Measurements from ENCODE around the gene CEP192. TPM values are rescaled to one million over a fixed set of nuclear protein-coding genes. Genes with fewer than 3 reads are reported as not detected.
A peak's percentile ranks its signal among the peaks of the same experiment; 100 is the strongest.

The CEP192 gene
- polyA plus RNA-seq, 1 of the 3 experiments (the other 2 are of a cell fraction), result 9.4 TPM

- Histone ChIP-seq H3K4me3 (ENCODE audit: low read depth in 2 of 2, low read length in 1 of 2) (no peak overlapping the region), H3F3A (replicated peaks; ENCODE audit: insufficient read depth) (no peaks in the 10 kb centered on the region), H3K9me3 (no peaks in the 10 kb centered on the region), H4K20me1 (ENCODE audit: insufficient read depth) (peaks cover 15% of the 10 kb centered on the region; the same call in 1 of the 2 replicates), H3K27me3 (ENCODE audit: insufficient read depth) (no peaks in the 10 kb centered on the region), H3K9me2 (no peaks in the 10 kb centered on the region), H3K27ac (ENCODE audit: low read depth in 2 of 2, low read length in 1 of 2) (no peak overlapping the region), H2AFZ (ENCODE audit: low read depth) (no peak overlapping the region), H3K36me3 (replicated peaks in 1 of 2; ENCODE audit: control insufficient read depth in 1 of 2, insufficient read depth in 2 of 2, low read length in 1 of 2) (peaks cover 13 to 19% of the 10 kb centered on the region in 2 experiments), H3K4me1 (ENCODE audit: control insufficient read depth in 1 of 2, insufficient read depth in 2 of 2, low read depth in 1 of 2, low read length in 1 of 2) (peaks cover 0 to 7% of the 10 kb centered on the region in 2 experiments; a peak in 1 of 4 replicates), H3K4me2 (no peak overlapping the region), H3K79me2 (ENCODE audit: insufficient read depth) (peaks cover 84% of the 10 kb centered on the region), H3K9ac (no peak overlapping the region)
- ChIA-PET CTCF (interaction anchor here (1.4 kb wide), 1 partner anchor 9 kb away, joined by 4 read pairs; no protein-coding TSS in a partner anchor), POLR2A (no interaction called here)
- WGBS (ENCODE audit: low lambda C conversion rate), result 87% methylated on average over 6 of the region's 6 CpGs
- TF ChIP-seq SMC3 (IDR thresholded peaks at IDR 0.05; ENCODE audit: low read depth, low read length), result no peak
- no peak for TF ChIP-seq GABPA (IDR thresholded peaks at IDR 0.05; ENCODE audit: low read depth)
- no peak for TF ChIP-seq CHD2 (IDR thresholded peaks at IDR 0.05; ENCODE audit: low read length, partially characterized antibody)
- TF ChIP-seq, protein P1, sequence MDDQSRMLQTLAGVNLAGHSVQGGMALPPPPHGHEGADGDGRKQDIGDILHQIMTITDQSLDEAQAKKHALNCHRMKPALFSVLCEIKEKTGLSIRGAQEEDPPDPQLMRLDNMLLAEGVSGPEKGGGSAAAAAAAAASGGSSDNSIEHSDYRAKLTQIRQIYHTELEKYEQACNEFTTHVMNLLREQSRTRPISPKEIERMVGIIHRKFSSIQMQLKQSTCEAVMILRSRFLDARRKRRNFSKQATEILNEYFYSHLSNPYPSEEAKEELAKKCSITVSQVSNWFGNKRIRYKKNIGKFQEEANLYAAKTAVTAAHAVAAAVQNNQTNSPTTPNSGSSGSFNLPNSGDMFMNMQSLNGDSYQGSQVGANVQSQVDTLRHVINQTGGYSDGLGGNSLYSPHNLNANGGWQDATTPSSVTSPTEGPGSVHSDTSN (IDR thresholded peaks at IDR 0.05), result no peak
- no peak for TF ChIP-seq NFIC (IDR thresholded peaks at IDR 0.05; ENCODE audit: borderline replicate concordance)
- TF ChIP-seq, protein P2, sequence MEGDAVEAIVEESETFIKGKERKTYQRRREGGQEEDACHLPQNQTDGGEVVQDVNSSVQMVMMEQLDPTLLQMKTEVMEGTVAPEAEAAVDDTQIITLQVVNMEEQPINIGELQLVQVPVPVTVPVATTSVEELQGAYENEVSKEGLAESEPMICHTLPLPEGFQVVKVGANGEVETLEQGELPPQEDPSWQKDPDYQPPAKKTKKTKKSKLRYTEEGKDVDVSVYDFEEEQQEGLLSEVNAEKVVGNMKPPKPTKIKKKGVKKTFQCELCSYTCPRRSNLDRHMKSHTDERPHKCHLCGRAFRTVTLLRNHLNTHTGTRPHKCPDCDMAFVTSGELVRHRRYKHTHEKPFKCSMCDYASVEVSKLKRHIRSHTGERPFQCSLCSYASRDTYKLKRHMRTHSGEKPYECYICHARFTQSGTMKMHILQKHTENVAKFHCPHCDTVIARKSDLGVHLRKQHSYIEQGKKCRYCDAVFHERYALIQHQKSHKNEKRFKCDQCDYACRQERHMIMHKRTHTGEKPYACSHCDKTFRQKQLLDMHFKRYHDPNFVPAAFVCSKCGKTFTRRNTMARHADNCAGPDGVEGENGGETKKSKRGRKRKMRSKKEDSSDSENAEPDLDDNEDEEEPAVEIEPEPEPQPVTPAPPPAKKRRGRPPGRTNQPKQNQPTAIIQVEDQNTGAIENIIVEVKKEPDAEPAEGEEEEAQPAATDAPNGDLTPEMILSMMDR (IDR thresholded peaks at IDR 0.05), result no peak
- no peak for TF ChIP-seq JUND (IDR thresholded peaks at IDR 0.05)
- no peak for TF ChIP-seq RXRA (IDR thresholded peaks at IDR 0.05; ENCODE audit: borderline replicate concordance, low read depth)
- TF ChIP-seq RFX5 (IDR thresholded peaks at IDR 0.05; ENCODE audit: low read length), result no peak
- no peak for DNase-seq
Observed at GRCh38 chr18:12998332-12999060, 7.3 kb downstream of the CEP192 start.

DNA sequence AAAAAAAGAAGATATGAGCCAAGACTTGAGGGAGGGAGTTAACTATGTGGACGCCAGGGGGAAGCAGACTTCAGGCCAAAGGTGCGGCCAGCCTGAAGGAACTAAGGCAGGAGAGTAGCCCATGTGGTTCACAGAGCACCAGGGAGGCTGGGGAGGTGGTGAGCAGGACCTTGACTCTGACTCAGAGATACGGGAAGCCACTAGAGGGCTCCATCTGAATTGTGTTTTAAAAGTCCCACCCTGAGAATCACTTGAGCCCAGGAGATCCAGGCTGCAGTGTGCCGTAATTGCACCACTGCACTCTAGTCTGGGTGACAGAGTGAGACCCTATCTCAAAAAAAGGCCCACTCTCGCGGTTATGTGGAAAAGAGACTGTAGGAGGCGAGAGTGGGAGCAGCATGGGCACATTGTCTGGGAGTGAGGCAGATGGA is 12.3 kb downstream of the CEP192 start:
- Histone ChIP-seq H4K20me1 (ENCODE audit: insufficient read depth) (0 out of 2 replicates have a peak, but pooled peaks cover 2% of the 10 kb centered on the region), H3K36me3 (replicated peaks in 1 of 2; ENCODE audit: control insufficient read depth in 1 of 2, insufficient read depth in 2 of 2, low read length in 1 of 2) (peaks cover 13 to 39% of the 10 kb centered on the region in 2 experiments), H3K9me2 (no peaks in the 10 kb centered on the region), H3K4me2 (no peak overlapping the region), H3K4me3 (ENCODE audit: low read depth in 2 of 2, low read length in 1 of 2) (peak overlapping the region in 1 of 2 experiments; percentile 13; a peak in 1 of 4 replicates), H2AFZ (ENCODE audit: low read depth) (no peak overlapping the region), H3K4me1 (ENCODE audit: control insufficient read depth in 1 of 2, insufficient read depth in 2 of 2, low read depth in 1 of 2, low read length in 1 of 2) (no peaks in the 10 kb centered on the region), H3F3A (replicated peaks; ENCODE audit: insufficient read depth) (no peaks in the 10 kb centered on the region), H3K27ac (ENCODE audit: low read depth in 2 of 2, low read length in 1 of 2) (no peak overlapping the region), H3K79me2 (ENCODE audit: insufficient read depth) (peaks cover 69% of the 10 kb centered on the region), H3K27me3 (ENCODE audit: insufficient read depth) (no peaks in the 10 kb centered on the region), H3K9me3 (no peaks in the 10 kb centered on the region), H3K9ac (no peak overlapping the region)
- WGBS (ENCODE audit: low lambda C conversion rate), result 78% methylated on average over 7 of the region's 7 CpGs
- ChIA-PET CTCF (interaction anchor here (1.0 to 2.4 kb wide), 2 partner anchors 12 to 156 kb away, joined by 3 to 8 read pairs; no protein-coding TSS in a partner anchor), POLR2A (no interaction called here)
- peak; percentile 40 for DNase-seq
- TF ChIP-seq, protein P2 (IDR thresholded peaks at IDR 0.05), result peak; percentile 58
- TF ChIP-seq SMC3 (IDR thresholded peaks at IDR 0.05; ENCODE audit: low read depth, low read length) (peak; percentile 24; the same call in 1 of the 2 replicates), RAD21 (IDR thresholded peaks at IDR 0.05; ENCODE audit: low read length) (peak; percentile 50), TCF12 (IDR thresholded peaks at IDR 0.05) (no peak)

All from SK-N-SH (cell line).